Measurements from ENCODE around the gene PPT2.

The PPT2 gene

GRCh38 chr6:32168350-32168749 is 14.4 kb downstream of the PPT2 start:
- CTCF ChIA-PET: interaction anchor here (1.0 kb wide), 1 partner anchor 15 kb away, joined by 3 read pairs; no protein-coding TSS in a partner anchor

GRCh38 chr6:32168807-32169591 is 15.1 kb downstream of the PPT2 start:
- Histone ChIP-seq H3K9me3 (ENCODE audit: control extremely low read depth in 1 of 5, control insufficient read depth in 4 of 5, insufficient read depth in 2 of 5, low read depth in 1 of 5, low read length in 4 of 5) (no peaks in the 10 kb centered on the region), H3K36me3 (ENCODE audit: control insufficient read depth in 4 of 4, insufficient read depth in 4 of 4, low read length in 3 of 4) (peaks cover 13 to 64% (median 40%) of the 10 kb centered on the region in 4 experiments), H3K27me3 (replicated peaks in 2 of 5; ENCODE audit: control insufficient read depth in 4 of 5, insufficient read depth in 5 of 5, low read length in 4 of 5) (no peaks in the 10 kb centered on the region), H3K4me3 (ENCODE audit: control insufficient read depth in 1 of 7, extremely low read depth in 1 of 7, insufficient read depth in 4 of 7, low read depth in 2 of 7, low read length in 6 of 7) (no peak overlapping the region), H3K4me1 (ENCODE audit: control extremely low read depth in 1 of 4, control insufficient read depth in 4 of 4, insufficient read depth in 4 of 4, low read length in 3 of 4) (peaks cover 0 to 12% (median 5%) of the 10 kb centered on the region in 4 experiments), H3K27ac (ENCODE audit: insufficient read depth in 1 of 2, low read depth in 1 of 2, low read length in 2 of 2, poor library complexity in 1 of 2, severe bottlenecking in 2 of 2) (peak overlapping the region in 1 of 2 experiments; percentile 74)
- no peak for DNase-seq
- CTCF ChIA-PET: interaction anchor here (0.9 to 1.9 kb wide), 6 partner anchors 10 to 38 kb away, joined by 3 to 7 read pairs (median 4); partner anchors contain the start of genes FKBPL and GPSM3
- POLR2A ChIA-PET: no interaction called here
- 98% methylated on average over 10 of the region's 11 CpGs for WGBS (ENCODE audit: insufficient coverage)

More at GRCh38 chr6:32168350-32168749, 14.4 kb downstream of the PPT2 start:
- peaks cover 13 to 68% (median 44%) of the 10 kb centered on the region in 4 experiments for H3K36me3 ChIP-seq (ENCODE audit: control insufficient read depth in 4 of 4, insufficient read depth in 4 of 4, low read length in 3 of 4)
- H3K9me3 ChIP-seq (ENCODE audit: control extremely low read depth in 1 of 5, control insufficient read depth in 4 of 5, insufficient read depth in 2 of 5, low read depth in 1 of 5, low read length in 4 of 5): no peaks in the 10 kb centered on the region
- peak overlapping the region in 1 of 2 experiments; percentile 74 for H3K27ac ChIP-seq (ENCODE audit: insufficient read depth in 1 of 2, low read depth in 1 of 2, low read length in 2 of 2, poor library complexity in 1 of 2, severe bottlenecking in 2 of 2)
- WGBS (ENCODE audit: insufficient coverage): 57% methylated on average over 2 of the region's 2 CpGs
- POLR2A ChIA-PET: no interaction called here
- no peaks in the 10 kb centered on the region for H3K27me3 ChIP-seq (replicated peaks in 2 of 5; ENCODE audit: control insufficient read depth in 4 of 5, insufficient read depth in 5 of 5, low read length in 4 of 5)
- no peak overlapping the region for H3K4me3 ChIP-seq (ENCODE audit: control insufficient read depth in 1 of 7, extremely low read depth in 1 of 7, insufficient read depth in 4 of 7, low read depth in 2 of 7, low read length in 6 of 7)
- H3K4me1 ChIP-seq (ENCODE audit: control extremely low read depth in 1 of 4, control insufficient read depth in 4 of 4, insufficient read depth in 4 of 4, low read length in 3 of 4): peaks cover 0 to 6% (median 3%) of the 10 kb centered on the region in 4 experiments
- DNase-seq: no peak

- ChIA-PET POLR2A (no interaction called here), CTCF (interaction anchor here (0.8 to 1.9 kb wide), 5 partner anchors 9 to 23 kb away, joined by 3 to 7 read pairs (median 3); partner anchors contain the start of gene GPSM3)
- Histone ChIP-seq H3K27me3 (replicated peaks in 2 of 5; ENCODE audit: control insufficient read depth in 4 of 5, insufficient read depth in 5 of 5, low read length in 4 of 5) (no peaks in the 10 kb centered on the region), H3K4me1 (ENCODE audit: control extremely low read depth in 1 of 4, control insufficient read depth in 4 of 4, insufficient read depth in 4 of 4, low read length in 3 of 4) (peaks cover 3 to 22% (median 12%) of the 10 kb centered on the region in 4 experiments), H3K4me3 (ENCODE audit: control insufficient read depth in 1 of 7, extremely low read depth in 1 of 7, insufficient read depth in 4 of 7, low read depth in 2 of 7, low read length in 6 of 7) (no peak overlapping the region), H3K36me3 (ENCODE audit: control insufficient read depth in 4 of 4, insufficient read depth in 4 of 4, low read length in 3 of 4) (peaks cover 13 to 58% (median 34%) of the 10 kb centered on the region in 4 experiments), H3K27ac (ENCODE audit: insufficient read depth in 1 of 2, low read depth in 1 of 2, low read length in 2 of 2, poor library complexity in 1 of 2, severe bottlenecking in 2 of 2) (no peak overlapping the region), H3K9me3 (ENCODE audit: control extremely low read depth in 1 of 5, control insufficient read depth in 4 of 5, insufficient read depth in 2 of 5, low read depth in 1 of 5, low read length in 4 of 5) (no peaks in the 10 kb centered on the region)
- WGBS (ENCODE audit: insufficient coverage): 97% methylated on average over 6 of the region's 11 CpGs
- DNase-seq: no peak
Observed at GRCh38 chr6:32170294-32170693, 16.4 kb downstream of the PPT2 start.

GRCh38 chr6:32171234-32171633 is 17.3 kb downstream of the PPT2 start:
- H3K4me1 ChIP-seq (ENCODE audit: control extremely low read depth in 1 of 4, control insufficient read depth in 4 of 4, insufficient read depth in 4 of 4, low read length in 3 of 4): peaks cover 5 to 28% (median 19%) of the 10 kb centered on the region in 4 experiments

GRCh38 chr6:32173051-32173727 is 19.2 kb downstream of the PPT2 start:
- ChIA-PET CTCF (interaction anchor here (1.0 to 1.1 kb wide), 2 partner anchors 9 to 18 kb away, joined by 3 read pairs; partner anchors contain the start of gene EGFL8), POLR2A (no interaction called here)
- peaks cover 15 to 42% (median 32%) of the 10 kb centered on the region in 4 experiments for H3K4me1 ChIP-seq (ENCODE audit: control extremely low read depth in 1 of 4, control insufficient read depth in 4 of 4, insufficient read depth in 4 of 4, low read length in 3 of 4)
- peaks cover 6 to 32% (median 21%) of the 10 kb centered on the region in 4 experiments for H3K36me3 ChIP-seq (ENCODE audit: control insufficient read depth in 4 of 4, insufficient read depth in 4 of 4, low read length in 3 of 4)
- H3K27ac ChIP-seq (ENCODE audit: insufficient read depth in 1 of 2, low read depth in 1 of 2, low read length in 2 of 2, poor library complexity in 1 of 2, severe bottlenecking in 2 of 2): peak overlapping the region in 1 of 2 experiments; percentile 28
- no peaks in the 10 kb centered on the region for H3K27me3 ChIP-seq (replicated peaks in 2 of 5; ENCODE audit: control insufficient read depth in 4 of 5, insufficient read depth in 5 of 5, low read length in 4 of 5)
- 81% methylated on average over 4 of the region's 4 CpGs for WGBS (ENCODE audit: insufficient coverage)
- no peak for DNase-seq
- H3K4me3 ChIP-seq (ENCODE audit: control insufficient read depth in 1 of 7, extremely low read depth in 1 of 7, insufficient read depth in 4 of 7, low read depth in 2 of 7, low read length in 6 of 7): no peak overlapping the region
- no peaks in the 10 kb centered on the region for H3K9me3 ChIP-seq (ENCODE audit: control extremely low read depth in 1 of 5, control insufficient read depth in 4 of 5, insufficient read depth in 2 of 5, low read depth in 1 of 5, low read length in 4 of 5)

More at GRCh38 chr6:32171234-32171633, 17.3 kb downstream of the PPT2 start:
- ChIA-PET POLR2A (no interaction called here), CTCF (interaction anchor here (1.6 kb wide), 1 partner anchor 13 kb away, joined by 3 read pairs; no protein-coding TSS in a partner anchor)
- no peak overlapping the region for H3K4me3 ChIP-seq (ENCODE audit: control insufficient read depth in 1 of 7, extremely low read depth in 1 of 7, insufficient read depth in 4 of 7, low read depth in 2 of 7, low read length in 6 of 7)
- 100% methylated on average over 6 of the region's 6 CpGs for WGBS (ENCODE audit: insufficient coverage)
- DNase-seq: no peak
- no peaks in the 10 kb centered on the region for H3K27me3 ChIP-seq (replicated peaks in 2 of 5; ENCODE audit: control insufficient read depth in 4 of 5, insufficient read depth in 5 of 5, low read length in 4 of 5)
- no peaks in the 10 kb centered on the region for H3K9me3 ChIP-seq (ENCODE audit: control extremely low read depth in 1 of 5, control insufficient read depth in 4 of 5, insufficient read depth in 2 of 5, low read depth in 1 of 5, low read length in 4 of 5)
- H3K27ac ChIP-seq (ENCODE audit: insufficient read depth in 1 of 2, low read depth in 1 of 2, low read length in 2 of 2, poor library complexity in 1 of 2, severe bottlenecking in 2 of 2): no peak overlapping the region
- peaks cover 10 to 50% (median 34%) of the 10 kb centered on the region in 4 experiments for H3K36me3 ChIP-seq (ENCODE audit: control insufficient read depth in 4 of 4, insufficient read depth in 4 of 4, low read length in 3 of 4)

GRCh38 chr6:32174416-32174815 is 20.5 kb downstream of the PPT2 start:
- peaks cover 21 to 51% (median 41%) of the 10 kb centered on the region in 4 experiments for H3K4me1 ChIP-seq (ENCODE audit: control extremely low read depth in 1 of 4, control insufficient read depth in 4 of 4, insufficient read depth in 4 of 4, low read length in 3 of 4)
- POLR2A ChIA-PET: no interaction called here
- WGBS (ENCODE audit: insufficient coverage): 100% methylated on average over 1 of the region's 1 CpG
- H3K9me3 ChIP-seq (ENCODE audit: control extremely low read depth in 1 of 5, control insufficient read depth in 4 of 5, insufficient read depth in 2 of 5, low read depth in 1 of 5, low read length in 4 of 5): no peaks in the 10 kb centered on the region
- CTCF ChIA-PET: no interaction called here
- H3K27ac ChIP-seq (ENCODE audit: insufficient read depth in 1 of 2, low read depth in 1 of 2, low read length in 2 of 2, poor library complexity in 1 of 2, severe bottlenecking in 2 of 2): no peak overlapping the region
- no peak for DNase-seq
- H3K4me3 ChIP-seq (ENCODE audit: control insufficient read depth in 1 of 7, extremely low read depth in 1 of 7, insufficient read depth in 4 of 7, low read depth in 2 of 7, low read length in 6 of 7): peak overlapping the region in 1 of 7 experiments; percentile 85
- H3K36me3 ChIP-seq (ENCODE audit: control insufficient read depth in 4 of 4, insufficient read depth in 4 of 4, low read length in 3 of 4): peaks cover 6 to 21% (median 14%) of the 10 kb centered on the region in 4 experiments
- no peaks in the 10 kb centered on the region for H3K27me3 ChIP-seq (replicated peaks in 2 of 5; ENCODE audit: control insufficient read depth in 4 of 5, insufficient read depth in 5 of 5, low read length in 4 of 5)
